Epithelial cell of prostate (primary cell): ENCODE measurements around the gene EIF1AD.
"Not testable (repeated sequence)": the region's sequence is repeated elsewhere in the genome, so short reads cannot be mapped to it uniquely, and the experiment has no call there.

Source experiments
- DNase-seq: peaks from one replicate; pipeline ENCODE4 v3.0.0-alpha.2; 2011; ENCODE audit warnings: low read depth, low spot score
- H3K27ac ChIP-seq: fragments of 450-650 bp; 2 replicates; pipeline ENCODE4 v1.5.1; 2017; ENCODE audit warnings: mild to moderate bottlenecking

Gene EIF1AD

DNA sequence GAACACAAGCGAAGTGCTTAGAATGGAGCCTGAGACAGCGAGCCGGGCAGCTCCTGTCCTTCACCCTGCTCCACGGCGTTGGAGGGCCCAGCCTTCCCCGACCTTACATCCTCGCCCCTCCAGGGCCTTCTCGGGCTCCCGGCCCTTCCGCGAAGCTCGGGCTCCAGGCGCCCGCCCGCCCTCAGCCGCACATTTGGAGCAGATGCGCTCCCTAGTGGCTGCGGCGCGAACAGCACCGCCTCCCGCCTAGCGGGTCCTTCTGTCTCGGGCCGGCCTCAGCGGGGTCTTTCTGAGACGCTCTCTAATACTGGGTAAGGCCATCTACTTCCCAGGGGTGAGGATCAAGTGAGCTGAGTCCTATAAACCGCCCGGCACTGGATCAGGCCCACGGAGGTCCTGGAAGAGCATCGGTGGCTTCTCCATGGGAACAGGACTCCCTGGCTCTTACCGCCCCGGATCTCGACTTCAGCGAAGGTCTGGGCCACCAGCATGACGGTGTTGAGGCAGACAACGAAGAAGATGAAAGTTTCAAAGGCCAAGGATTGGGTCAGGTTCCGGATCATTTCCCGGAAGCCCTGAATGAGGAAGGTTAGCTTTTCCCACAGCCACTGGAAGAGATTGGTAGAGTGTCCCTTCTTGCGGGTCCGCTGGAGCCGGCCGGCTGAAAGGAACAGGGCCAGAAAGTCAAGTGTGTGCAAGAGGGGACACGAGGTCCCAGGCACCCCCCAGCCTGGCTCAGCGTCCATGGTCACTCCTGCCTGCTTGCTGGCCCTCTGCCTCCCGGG is 20.6 kb upstream of the EIF1AD start:
- no peak overlapping the region for H3K27ac ChIP-seq
- DNase-seq = no peak

DNA sequence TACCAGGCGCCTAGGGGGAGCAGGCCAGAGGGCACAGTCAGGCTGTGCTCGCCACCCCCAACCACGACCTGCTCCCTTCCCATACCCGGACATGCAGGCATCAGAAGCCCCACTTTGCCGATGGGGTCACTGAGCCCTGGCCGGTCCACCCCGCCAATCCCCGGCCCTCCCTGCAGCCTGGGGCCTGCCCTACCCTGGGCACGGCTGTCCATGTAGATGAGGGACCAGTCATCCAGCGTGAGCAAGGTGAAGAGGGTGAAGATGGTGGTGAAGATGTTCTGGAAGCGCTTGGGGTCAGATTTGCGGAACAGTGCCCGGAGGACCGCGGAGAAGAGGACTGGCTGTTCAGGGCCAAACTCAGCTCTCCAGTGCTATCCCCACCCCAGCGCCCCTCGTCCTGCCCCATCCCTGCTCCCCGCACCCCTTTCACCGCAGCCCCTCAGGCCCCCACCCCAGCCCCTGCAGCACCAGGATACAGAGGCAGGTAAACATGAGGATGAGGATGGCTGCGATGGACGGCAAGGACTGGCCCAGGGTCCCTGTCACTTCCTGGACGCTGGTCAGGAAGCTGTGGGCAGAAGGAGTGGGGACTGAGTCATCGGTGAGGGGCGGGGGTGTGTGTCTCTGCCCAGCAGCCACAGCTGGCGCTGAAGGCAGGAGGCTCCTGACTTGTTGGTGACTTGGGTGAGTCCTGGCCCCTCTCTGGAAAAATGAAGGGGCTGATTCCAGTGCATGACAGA is 18.8 kb upstream of the EIF1AD start:
- no peak for DNase-seq
- no peak overlapping the region for H3K27ac ChIP-seq

DNA sequence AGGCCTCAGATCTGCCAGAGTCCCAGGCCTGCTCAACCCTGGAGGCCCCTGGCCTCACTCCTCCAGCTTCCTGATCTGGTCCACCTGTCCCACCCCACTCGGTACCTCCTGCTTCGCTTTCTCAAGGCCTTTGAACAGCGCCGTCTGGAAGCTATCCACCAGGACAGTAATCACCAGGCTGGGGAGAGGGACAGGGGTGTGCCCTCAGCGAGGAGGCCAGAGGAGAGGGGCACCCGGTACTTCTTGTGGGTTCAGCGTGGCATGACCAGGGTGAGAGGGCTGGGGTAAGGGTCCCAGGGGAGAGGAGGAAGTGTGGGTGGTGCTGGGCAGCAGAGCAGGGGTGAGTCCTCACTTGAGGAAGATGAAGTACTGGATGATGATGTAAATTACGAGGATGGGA is 18.3 kb upstream of the EIF1AD start:
- no peak overlapping the region for H3K27ac ChIP-seq
- DNase-seq = no peak

DNA sequence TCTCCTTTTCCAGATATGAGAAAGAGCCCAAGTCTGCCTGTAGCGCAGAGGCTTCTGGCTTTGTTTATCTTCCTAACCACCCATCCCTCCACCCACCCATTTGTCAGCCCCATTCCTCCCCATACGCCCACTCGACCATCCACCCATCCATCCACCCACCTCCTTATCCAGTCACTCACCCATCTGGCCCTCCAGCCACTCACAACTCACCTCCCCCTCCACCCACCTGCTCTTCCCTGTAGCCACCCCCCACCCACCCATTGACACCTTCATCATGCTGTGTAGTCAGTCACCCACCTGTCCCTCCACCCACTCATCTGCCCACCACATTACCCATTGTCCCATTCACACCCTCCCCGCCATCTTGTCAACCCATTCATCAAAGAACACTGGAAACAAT is 15.4 kb upstream of the EIF1AD start:
- no peak overlapping the region for H3K27ac ChIP-seq
- no peak for DNase-seq

DNA sequence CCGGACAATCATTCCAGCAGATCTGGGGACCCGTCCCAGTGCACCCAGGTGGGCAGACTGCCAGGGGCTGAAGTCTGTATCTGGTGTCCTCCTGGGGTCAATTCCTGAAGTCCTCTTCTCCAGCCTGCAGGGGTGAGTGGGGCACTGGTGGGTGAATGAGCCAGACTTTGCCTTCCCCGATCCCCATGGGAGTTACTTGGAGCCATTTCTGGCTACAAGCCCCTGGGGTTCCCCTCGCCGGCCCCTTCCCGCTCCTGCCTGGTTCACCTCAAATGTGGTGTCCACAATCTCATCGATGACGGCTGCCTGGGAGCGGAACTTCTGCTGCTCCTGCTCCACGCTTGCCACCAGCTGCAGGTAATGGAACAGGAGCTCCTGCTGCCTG is 14.8 kb upstream of the EIF1AD start:
- no peak overlapping the region for H3K27ac ChIP-seq
- DNase-seq = no peak

DNA sequence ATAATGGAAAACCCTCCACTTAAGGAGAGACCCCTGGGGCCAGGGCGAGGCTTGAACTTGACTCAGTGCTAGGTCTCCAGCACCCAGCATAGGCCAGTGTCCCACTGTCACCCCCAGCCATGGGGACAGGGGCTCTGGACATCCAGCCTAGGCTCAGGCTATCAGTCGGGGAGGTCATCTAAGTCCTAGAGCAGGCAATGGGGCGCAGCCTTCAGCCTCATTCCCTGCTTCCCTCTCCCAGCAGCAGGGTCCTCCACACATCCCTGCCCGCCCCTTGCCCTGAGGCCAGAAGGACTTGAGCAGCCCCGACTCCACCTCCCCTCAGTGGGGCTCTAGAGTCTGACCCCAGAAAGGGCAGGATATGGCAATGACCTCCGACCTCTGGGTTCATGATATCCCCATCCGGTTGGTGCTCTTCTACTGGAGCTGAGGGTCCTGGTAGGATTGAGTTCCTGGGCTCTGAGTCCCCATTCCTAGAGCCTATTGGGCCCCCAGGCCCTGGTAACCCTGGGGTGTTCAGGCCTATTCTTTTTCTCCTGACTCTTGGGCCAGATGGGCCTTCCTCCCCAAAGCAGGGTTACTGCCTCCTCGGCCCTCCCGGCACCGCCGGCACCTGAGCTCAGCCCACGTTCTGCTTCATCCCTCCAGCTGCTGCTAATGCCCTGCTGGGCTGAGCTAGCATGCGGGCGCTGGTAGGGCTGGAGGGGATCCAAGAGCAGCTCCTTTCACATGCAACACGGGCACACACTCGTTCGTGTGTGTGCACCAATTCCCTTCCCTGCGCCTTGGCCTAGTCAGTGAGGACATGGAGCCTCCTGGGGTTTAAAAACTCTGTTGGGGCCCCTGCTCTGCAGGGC is 14.2 kb upstream of the EIF1AD start:
- DNase-seq = no peak
- H3K27ac ChIP-seq = no peak overlapping the region

DNA sequence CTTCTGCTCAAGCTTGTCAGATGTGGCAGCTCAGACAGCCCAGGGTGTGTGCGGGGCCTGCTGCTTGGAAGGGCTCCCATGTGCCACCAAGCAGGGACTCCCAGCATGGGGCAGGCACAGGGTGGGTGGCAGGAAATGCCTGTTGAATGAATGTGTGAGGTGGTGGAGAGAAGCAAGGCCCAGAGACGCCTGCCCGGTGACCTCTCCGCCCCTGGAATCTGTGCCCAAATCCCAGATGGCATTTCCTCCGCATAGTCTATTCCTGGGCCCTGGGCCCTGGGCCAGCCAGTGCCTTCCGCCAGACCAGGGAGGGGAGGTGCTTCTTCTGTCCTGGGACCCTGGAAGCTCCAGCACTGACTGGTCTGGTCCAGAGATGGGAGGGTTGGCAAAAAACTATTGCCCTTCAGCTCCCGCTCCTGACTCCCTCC is 13.5 kb upstream of the EIF1AD start:
- peak overlapping the region; percentile 35 for H3K27ac ChIP-seq
- no peak for DNase-seq

DNA sequence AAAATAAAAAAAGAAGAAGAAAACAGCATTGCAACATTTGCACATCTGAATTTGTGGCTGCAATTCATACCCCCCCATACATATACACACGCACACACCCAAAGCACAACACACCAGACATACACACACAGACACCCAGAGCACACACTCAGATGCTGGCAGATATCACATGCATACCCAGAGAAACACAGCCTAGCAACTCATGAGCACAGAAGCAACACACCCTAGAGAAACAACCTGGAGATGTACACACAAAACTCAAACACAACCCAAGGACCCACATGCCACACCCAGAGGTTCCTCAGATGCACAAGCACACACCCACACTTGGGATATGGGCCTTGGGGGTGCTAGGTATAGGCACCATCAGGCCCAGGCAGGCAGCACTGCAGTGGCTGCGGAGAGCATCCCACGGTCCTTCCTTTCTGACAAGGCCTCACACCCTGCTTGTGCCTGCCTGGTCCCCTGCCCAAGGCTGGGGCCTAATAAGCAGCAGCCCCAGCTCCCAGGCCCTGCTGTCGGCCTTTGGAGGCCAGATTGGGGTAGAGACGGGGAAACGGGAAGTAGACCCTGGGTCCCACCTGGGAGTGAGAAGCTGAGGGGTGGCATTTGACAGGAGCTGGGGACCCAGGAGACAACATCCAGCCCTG is 13.0 kb upstream of the EIF1AD start:
- DNase-seq = no peak
- H3K27ac ChIP-seq = peak overlapping the region; percentile 35

DNA sequence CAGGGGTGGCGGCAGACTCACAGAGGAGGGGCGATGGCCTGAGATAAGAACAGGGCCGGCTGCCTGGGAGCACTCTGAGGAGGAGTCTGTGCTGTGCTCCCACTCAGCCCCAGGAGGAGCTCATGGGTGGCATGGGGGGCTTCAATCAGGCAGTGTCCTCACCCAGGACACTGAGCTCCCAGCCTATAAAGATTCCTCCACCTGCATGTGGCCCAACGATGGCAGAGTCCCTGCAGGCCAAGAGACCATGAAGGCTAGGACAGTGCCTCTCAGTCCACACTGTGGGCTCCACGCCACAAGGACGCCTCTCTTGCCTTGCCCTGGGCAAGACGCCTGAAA is 11.8 kb upstream of the EIF1AD start:
- no peak overlapping the region for H3K27ac ChIP-seq
- no peak for DNase-seq

DNA sequence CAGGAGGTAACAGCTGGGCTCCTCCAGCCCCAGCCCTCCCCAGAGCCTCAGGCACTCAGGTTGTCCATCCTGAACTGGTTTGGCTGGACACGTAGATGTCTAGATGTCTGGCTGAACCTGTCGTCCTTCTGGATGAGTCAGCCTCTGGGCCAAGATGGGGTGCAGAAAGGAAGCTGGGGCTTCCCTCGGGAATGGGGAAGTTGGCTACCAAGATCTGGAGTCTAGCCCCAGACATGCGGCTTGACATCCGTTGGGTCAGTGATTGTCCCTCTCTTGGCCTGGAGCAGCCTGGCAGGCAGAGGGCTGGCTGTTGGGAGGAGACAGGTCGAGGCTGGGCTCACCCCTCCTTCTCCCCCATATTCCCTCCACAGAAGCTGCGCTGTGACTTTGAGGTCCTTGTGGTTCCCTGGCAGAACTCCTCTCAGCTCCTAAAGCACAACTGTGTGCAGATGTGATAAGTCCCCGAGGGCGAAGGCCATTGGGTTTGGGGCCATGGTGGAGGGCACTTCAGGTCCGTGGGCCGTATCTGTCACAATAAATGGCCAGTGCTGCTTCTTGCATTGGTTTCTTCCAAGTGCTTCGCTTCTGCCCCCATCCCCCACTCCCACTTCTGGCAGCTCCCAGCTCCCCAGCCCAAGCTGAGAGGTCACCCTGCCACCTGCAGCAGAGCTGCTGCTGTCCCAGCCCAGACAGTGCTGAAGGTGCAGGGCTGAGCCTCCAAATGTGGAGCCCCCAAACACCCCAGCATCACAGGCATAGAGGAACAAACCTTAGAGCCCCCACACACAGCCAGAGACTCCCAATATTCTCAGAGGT is 11.2 kb upstream of the EIF1AD start:
- H3K27ac ChIP-seq = peak overlapping the region; percentile 80

DNA sequence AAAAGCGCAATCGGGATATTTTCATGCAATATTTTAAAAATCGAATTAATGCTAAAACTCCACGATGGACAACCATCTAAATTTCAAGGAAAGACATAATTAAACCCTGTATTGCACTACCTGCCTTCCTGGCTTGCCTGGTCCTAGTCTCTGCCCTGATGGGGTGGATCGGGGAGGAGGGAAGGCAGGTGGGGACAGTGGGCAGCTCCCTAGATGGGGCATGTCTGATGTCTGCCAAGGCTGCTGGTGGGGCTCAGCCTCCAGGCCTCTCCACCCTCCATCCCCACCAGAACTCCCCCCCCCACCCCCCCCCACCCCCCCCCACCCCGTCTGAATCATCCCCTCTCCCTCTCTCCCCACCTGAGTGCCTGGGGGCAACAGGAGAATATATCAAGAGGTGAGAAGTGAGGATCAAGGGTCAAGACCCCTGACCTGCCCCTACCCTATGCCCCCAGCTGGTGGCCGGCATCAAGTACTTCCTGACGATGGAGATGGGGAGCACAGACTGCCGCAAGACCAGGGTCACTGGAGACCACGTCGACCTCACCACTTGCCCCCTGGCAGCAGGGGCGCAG is 10.5 kb upstream of the EIF1AD start:
- no peak for DNase-seq
- peak overlapping the region; percentile 80 for H3K27ac ChIP-seq

More for the DNA sequence above, 11.2 kb upstream of the EIF1AD start:
- DNase-seq = peak; percentile 50

DNA sequence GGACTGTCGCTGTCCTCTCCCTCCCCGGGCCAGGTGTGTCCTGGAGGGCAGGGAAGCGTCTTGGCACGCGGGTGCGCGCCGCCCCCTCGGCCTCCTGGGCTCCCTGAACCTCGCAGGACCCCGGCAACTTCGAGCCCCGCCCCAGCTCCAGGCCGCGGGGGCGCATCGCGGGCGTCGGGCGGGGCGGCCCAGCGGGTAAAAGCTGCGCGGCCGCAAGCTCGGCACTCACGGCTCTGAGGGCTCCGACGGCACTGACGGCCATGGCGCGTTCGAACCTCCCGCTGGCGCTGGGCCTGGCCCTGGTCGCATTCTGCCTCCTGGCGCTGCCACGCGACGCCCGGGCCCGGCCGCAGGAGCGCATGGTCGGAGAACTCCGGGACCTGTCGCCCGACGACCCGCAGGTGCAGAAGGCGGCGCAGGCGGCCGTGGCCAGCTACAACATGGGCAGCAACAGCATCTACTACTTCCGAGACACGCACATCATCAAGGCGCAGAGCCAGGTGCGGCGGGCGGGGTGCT is 9.9 kb upstream of the EIF1AD start, which contains the start of gene CST6:
TSS of gene CST6 (plus strand) at position 224 of the 519 bp plus-strand sequence. CDS start at position 261, 37 bp downstream.
- H3K27ac ChIP-seq = peak within 1 kb of the TSS; percentile 80
- DNase-seq = no peak

DNA sequence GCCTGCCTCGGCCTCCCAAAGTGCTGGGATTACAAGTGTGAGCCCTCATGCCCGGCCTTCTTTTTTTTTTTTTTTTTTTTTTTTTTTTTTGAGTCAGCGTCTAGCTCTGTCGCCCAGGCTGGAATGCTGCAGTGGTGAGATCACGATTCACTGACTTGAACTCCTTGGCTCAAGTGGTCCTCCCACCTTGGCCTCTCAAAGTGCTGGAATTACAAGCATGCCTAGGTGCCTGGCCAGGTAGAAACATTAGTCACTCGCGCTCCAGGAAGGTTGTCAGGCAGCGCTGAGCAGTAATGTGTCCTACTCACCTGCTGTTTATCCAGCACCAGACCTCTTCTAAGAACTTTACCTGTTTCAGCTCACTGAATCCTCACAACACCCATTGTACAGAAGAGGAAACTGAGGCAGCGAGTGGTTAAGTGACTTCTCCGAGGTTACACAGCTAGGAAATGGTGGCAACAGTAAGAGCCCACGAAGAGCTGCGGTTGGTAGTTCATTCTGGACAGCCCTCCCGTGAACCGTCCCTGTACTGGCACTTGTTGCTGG is 9.4 kb upstream of the EIF1AD start:
- H3K27ac ChIP-seq = peak overlapping the region; percentile 80
- peak; percentile 97 for DNase-seq

DNA sequence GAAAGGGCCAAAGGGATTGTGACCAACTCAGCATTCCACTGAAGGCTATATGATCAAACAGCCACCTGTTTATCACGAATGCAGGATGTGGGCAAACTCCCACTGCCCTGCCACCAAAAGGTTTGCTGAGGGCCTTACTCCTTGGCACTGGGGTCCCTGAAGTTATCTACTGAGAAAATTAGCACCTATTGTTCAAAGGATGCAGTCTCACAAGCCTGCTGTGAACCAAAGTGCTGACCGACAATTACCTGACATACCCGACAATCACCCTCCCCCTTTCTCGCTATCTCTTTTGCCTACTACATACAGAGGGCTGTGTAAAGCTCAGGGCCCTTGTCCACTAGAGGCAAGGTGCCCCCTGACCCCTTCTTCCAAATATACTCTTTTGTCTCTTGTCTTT is 8.1 kb upstream of the EIF1AD start:
- H3K27ac ChIP-seq, DNase-seq: not testable (repeated sequence)

DNA sequence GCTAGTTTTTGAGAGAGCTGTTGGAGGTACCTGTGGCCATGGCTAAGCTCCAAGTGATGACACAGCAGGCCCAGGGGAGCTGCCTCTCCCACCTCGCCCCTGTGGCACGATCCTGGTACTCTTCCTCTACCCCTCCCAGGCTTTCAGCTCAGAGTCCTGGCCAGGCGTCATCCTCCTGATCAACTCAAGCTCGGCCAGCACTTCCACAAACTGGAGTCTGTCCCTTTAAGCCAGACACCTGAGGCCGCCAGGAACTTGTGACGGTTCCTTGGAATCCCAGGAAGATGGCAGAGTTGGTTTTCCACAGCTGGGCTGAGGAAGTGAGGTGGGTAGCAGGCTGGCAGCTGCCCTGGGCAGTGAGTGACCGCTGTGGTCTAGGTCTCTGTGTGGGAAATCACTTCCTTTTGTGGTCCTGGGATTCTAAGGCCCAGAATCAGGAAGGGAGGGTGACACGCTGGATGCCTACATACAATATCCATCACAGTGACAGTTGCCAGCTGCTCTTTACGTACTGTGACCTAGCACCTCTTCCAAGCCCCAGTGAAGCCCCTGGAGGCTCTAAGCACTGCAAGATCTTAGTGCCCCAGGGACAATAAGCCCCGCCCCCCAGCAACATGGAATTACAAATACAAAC is 6.6 kb upstream of the EIF1AD start:
- peak overlapping the region; percentile 55 for H3K27ac ChIP-seq
- DNase-seq = no peak

DNA sequence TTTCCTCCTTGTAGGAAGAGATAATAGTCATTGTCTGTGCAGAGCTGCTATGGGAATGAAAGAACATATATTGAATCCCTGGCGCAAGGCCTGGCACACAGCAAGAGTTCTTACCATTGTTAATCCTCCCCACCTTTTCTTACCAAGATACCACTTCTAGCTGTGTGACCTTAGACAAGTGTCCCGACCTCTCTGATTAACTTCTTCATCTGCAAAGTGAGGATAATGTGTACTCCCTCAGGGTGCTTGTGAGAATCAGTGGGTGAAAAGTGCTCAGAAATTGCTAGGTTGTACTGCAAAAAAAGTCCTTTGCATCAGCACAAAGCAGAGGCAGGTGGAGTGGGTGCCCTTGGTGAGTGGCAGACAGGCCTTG is 6.1 kb upstream of the EIF1AD start:
- DNase-seq = no peak
- peak overlapping the region; percentile 55 for H3K27ac ChIP-seq

DNA sequence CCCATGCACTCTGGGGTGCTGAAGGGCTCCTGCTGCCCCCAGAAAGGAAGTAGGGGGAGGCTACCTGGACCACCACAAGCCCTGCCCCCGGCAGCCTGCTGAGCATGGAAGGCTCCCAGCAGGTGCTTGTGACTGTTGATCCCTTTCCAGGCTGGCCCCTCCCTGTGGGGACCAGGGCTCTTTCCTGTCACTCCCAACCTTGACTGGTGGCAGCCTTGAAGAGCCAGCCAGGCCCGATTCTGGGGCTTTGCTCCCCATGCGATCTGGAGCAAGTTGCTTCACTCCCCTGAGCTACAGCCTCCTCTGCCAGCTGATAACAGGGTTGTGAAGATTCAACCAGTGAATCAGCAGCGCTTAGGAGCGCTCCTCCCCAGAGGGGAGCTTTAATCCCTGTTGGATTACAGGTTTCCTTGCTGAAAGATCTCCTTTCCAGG is 5.3 kb upstream of the EIF1AD start:
- no peak for DNase-seq

DNA sequence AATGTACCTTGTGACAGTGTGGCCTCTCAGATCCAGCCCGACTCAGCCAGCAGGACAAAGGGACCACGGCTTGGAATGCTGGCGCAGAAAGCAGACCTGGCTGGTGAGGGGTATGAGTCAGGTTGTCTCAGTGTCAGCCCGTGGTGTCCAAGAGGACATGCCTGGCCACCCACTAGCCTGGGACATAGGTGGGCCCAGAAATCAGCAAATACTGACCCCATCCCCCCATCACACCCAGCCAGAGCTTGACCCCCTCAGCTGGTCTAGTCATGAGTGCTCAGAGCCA is 4.9 kb upstream of the EIF1AD start:
- DNase-seq = no peak
- H3K27ac ChIP-seq = no peak overlapping the region

More for the DNA sequence above, 5.3 kb upstream of the EIF1AD start:
- H3K27ac ChIP-seq = no peak overlapping the region
